Fibroblast of lung (primary cell): ENCODE data around the gene NUBP1. TPM values are rescaled to one million over a fixed set of nuclear protein-coding genes. Genes with fewer than 3 reads are reported as not detected.

Experiments
- DNase-seq, 2 donors: peaks; one replicate each; pipeline versions ENCODE4 v3.0.0 to v3.0.0-alpha.2; 2010; ENCODE audit warnings: low read depth in 2 of 2
- H2AFZ ChIP-seq: 2 replicates; pipeline ENCODE4 v1.5.1; 2012; ENCODE audit warnings: low read length, control low read depth, inconsistent platforms
- H3K27ac ChIP-seq: 2 replicates; pipeline ENCODE4 v1.5.1; 2011; ENCODE audit warnings: low read length, control low read depth; ENCODE audit not compliant: insufficient read depth
- H3K27me3 ChIP-seq: 2 replicates; pipeline ENCODE4 v1.5.1; 2011; ENCODE audit warnings: mild to moderate bottlenecking, low read length; ENCODE audit not compliant: control insufficient read depth, insufficient read depth
- H3K36me3 ChIP-seq: 2 replicates; pipeline ENCODE4 v1.5.1; 2011; ENCODE audit warnings: low read length; ENCODE audit not compliant: control insufficient read depth, insufficient read depth
- H3K4me1 ChIP-seq: 2 replicates; pipeline ENCODE4 v1.5.1; 2011; ENCODE audit warnings: low read length; ENCODE audit not compliant: control insufficient read depth, insufficient read depth; ENCODE audit errors: extremely low read depth
- H3K4me2 ChIP-seq: 2 replicates; pipeline ENCODE4 v1.5.1; 2011; ENCODE audit warnings: low read length, control low read depth; ENCODE audit not compliant: insufficient read depth; ENCODE audit errors: extremely low read depth
- H3K4me3 ChIP-seq, 4 experiments: fragments of 200-600 bp in 1 of 4; sonication (generic) in 1 of 4; replicated peaks in 1 of 4; 2 replicates each; pipeline ENCODE4 v1.5.1; 2011 to 2016; ENCODE audit warnings: low read length in 4 of 4, low read depth in 3 of 4, mild to moderate bottlenecking in 3 of 4, control low read depth in 2 of 4, inconsistent platforms in 1 of 4, mixed read lengths in 1 of 4; ENCODE audit not compliant: insufficient read depth in 1 of 4; ENCODE audit errors: control extremely low read depth in 1 of 4
- H3K79me2 ChIP-seq: 2 replicates; pipeline ENCODE4 v1.5.1; 2012; ENCODE audit warnings: mild to moderate bottlenecking, low read length, inconsistent platforms; ENCODE audit not compliant: control insufficient read depth, insufficient read depth
- H3K9ac ChIP-seq: 2 replicates; pipeline ENCODE4 v1.5.1; 2011; ENCODE audit warnings: mild to moderate bottlenecking, low read length, control low read depth; ENCODE audit not compliant: insufficient read depth
- H3K9me3 ChIP-seq: 2 replicates; pipeline ENCODE4 v1.5.1; 2012; ENCODE audit warnings: low read depth, low read length; ENCODE audit not compliant: control insufficient read depth, insufficient read depth
- H4K20me1 ChIP-seq: 2 replicates; pipeline ENCODE4 v1.5.1; 2011; ENCODE audit warnings: low read length; ENCODE audit not compliant: control insufficient read depth, insufficient read depth; ENCODE audit errors: extremely low read depth
- CTCF ChIP-seq, 2 donors: IDR thresholded peaks in 1 of 2; conservative IDR thresholded peaks in 1 of 2; 1 replicate in 1 of 2; 2 replicates in 1 of 2; pipeline ENCODE4 v1.5.1; 2011 to 2012; ENCODE audit warnings: low read length in 2 of 2, control low read depth in 1 of 2, inconsistent platforms in 1 of 2, low read depth in 1 of 2, mild to moderate bottlenecking in 1 of 2
- EZH2 ChIP-seq: IDR thresholded peaks from 2 replicates; pipeline ENCODE4 v1.5.1; 2012; ENCODE audit warnings: low read length, control low read depth, mild to moderate bottlenecking; ENCODE audit errors: missing control alignments
- polyA plus RNA-seq, 2 donors: library from polyadenylated mRNA; depleted of rRNA in 1 of 2; stranded (reverse) in 1 of 2; unstranded in 1 of 2; fragments of >200 nt; gene quantifications; 2 replicates each; pipeline ENCODE4 v1.2.1, GENCODE V29; 2011 to 2012; ENCODE audit warnings: missing spikeins in 1 of 2
- total RNA-seq: library from RNA; depleted of rRNA; stranded (reverse); fragments of >200 nt; gene quantifications from 2 replicates; pipeline ENCODE4 v1.2.1, GENCODE V29; 2014

NUBP1 gene
- total and polyA plus RNA-seq, 2 donors (not counting 1 experiment from before 2014, with no cell fraction given), result 16.7 to 29.7 TPM

GRCh38 chr16:10744370-10745030 lies 858 bp downstream of the NUBP1 start:
- Histone ChIP-seq H3K9me3 (no peaks in the 10 kb centered on the region), H3K79me2 (no peaks in the 10 kb centered on the region), H4K20me1 (no peaks in the 10 kb centered on the region), H3K36me3 (no peaks in the 10 kb centered on the region), H3K4me2 (peak overlapping the region; percentile 96), H3K27me3 (no peaks in the 10 kb centered on the region), H2AFZ (peak overlapping the region; percentile 85), H3K4me3 (peak overlapping the region; percentile 42 to 69 (median 56)), H3K9ac (peak overlapping the region; percentile 44), H3K4me1 (peaks cover 11% of the 10 kb centered on the region), H3K27ac (peak overlapping the region; percentile 98)
- peak in 1 of 2 donors; percentile 54 for DNase-seq
- TF ChIP-seq EZH2, result no peak
- no peak for TF ChIP-seq CTCF (conservative IDR thresholded peaks at IDR 0.05 in 1 of 2, IDR thresholded peaks at IDR 0.05 in 1 of 2; ENCODE audit: low read depth in 1 of 2, low read length in 2 of 2)

GRCh38 chr16:10745841-10746240 lies 2.2 kb downstream of the NUBP1 start:
- Histone ChIP-seq H3K27me3 (no peaks in the 10 kb centered on the region), H3K4me1 (peaks cover 15% of the 10 kb centered on the region), H4K20me1 (no peaks in the 10 kb centered on the region), H2AFZ (no peak overlapping the region), H3K4me3 (no peak overlapping the region), H3K4me2 (no peak overlapping the region), H3K27ac (no peak overlapping the region), H3K36me3 (no peaks in the 10 kb centered on the region), H3K79me2 (no peaks in the 10 kb centered on the region), H3K9me3 (no peaks in the 10 kb centered on the region), H3K9ac (no peak overlapping the region)
- DNase-seq, result no peak
- no peak for TF ChIP-seq EZH2
- TF ChIP-seq CTCF (conservative IDR thresholded peaks at IDR 0.05 in 1 of 2, IDR thresholded peaks at IDR 0.05 in 1 of 2; ENCODE audit: low read depth in 1 of 2, low read length in 2 of 2), result no peak

- Histone ChIP-seq H3K4me2 (no peak overlapping the region), H3K36me3 (no peaks in the 10 kb centered on the region), H3K9ac (no peak overlapping the region), H3K27ac (no peak overlapping the region), H4K20me1 (no peaks in the 10 kb centered on the region), H3K27me3 (no peaks in the 10 kb centered on the region), H3K79me2 (no peaks in the 10 kb centered on the region), H3K4me1 (peaks cover 7% of the 10 kb centered on the region), H3K9me3 (no peaks in the 10 kb centered on the region), H2AFZ (no peak overlapping the region), H3K4me3 (no peak overlapping the region)
- TF ChIP-seq CTCF (conservative IDR thresholded peaks at IDR 0.05 in 1 of 2, IDR thresholded peaks at IDR 0.05 in 1 of 2; ENCODE audit: low read depth in 1 of 2, low read length in 2 of 2) (no peak), EZH2 (no peak)
- no peak for DNase-seq
These were observed 7.2 kb downstream of the NUBP1 start for GRCh38 chr16:10750793-10751192.
